Breast epithelium (tissue), 4 donors: ENCODE results near the gene LPP. TPM values are rescaled to one million over a fixed set of nuclear protein-coding genes. Genes with fewer than 3 reads are reported as not detected.

Experiments
- DNase-seq, 2 donors: peaks; one replicate each; pipeline ENCODE4 v3.0.0-alpha.2; 2019; ENCODE audit warnings: low spot score in 2 of 2
- H3K27ac ChIP-seq, 2 donors: fragments of 200-600 bp; sonication (generic) in 1 of 2; one replicate each; pipeline ENCODE4 v1.5.1; 2016 to 2019; ENCODE audit warnings: mild to moderate bottlenecking in 1 of 2
- H3K27me3 ChIP-seq, 2 donors: fragments of 200-600 bp; sonication (generic) in 1 of 2; one replicate each; pipeline versions ENCODE4 v1.5.1 to v1.6.0; 2017 to 2019; ENCODE audit warnings: control low read depth in 1 of 2, mild to moderate bottlenecking in 1 of 2
- H3K36me3 ChIP-seq: fragments of 200-600 bp; one replicate; pipeline ENCODE4 v1.5.1; 2019
- H3K4me1 ChIP-seq, 2 donors: fragments of 200-600 bp; sonication (generic); one replicate each; pipeline ENCODE4 v1.5.1; 2016 to 2019; ENCODE audit warnings: control low read depth in 1 of 2
- H3K4me3 ChIP-seq, 3 donors: fragments of 200-600 bp; sonication (generic); 1 replicate in 2 of 3; 2 replicates in 1 of 3; pipeline ENCODE4 v1.5.1; 2016 to 2019; ENCODE audit warnings: mild to moderate bottlenecking in 3 of 3, moderate library complexity in 2 of 3
- H3K9me3 ChIP-seq, 2 donors: fragments of 200-600 bp; sonication (generic) in 1 of 2; one replicate each; pipeline ENCODE4 v1.5.1; 2016 to 2019; ENCODE audit warnings: control low read depth in 1 of 2
- POLR2A ChIP-seq: fragments of 450-650 bp; IDR thresholded peaks from one replicate; pipeline ENCODE4 v1.6.1; 2016; ENCODE audit warnings: antibody characterized with exemption, mild to moderate bottlenecking, moderate library complexity
- POLR2AphosphoS5 ChIP-seq, 3 donors: sonication (generic); formaldehyde crosslinking; IDR thresholded peaks; one replicate each; pipeline ENCODE4 v1.6.1; 2017; ENCODE audit warnings: antibody characterized with exemption in 3 of 3
- intact Hi-C: fragments of 100-400 bp; cut with DNase I; formaldehyde crosslinking; loops from one replicate; pipeline ENCODE4 v1.15.1; 2023; ENCODE audit warnings: low total_unique reads
- total RNA-seq, 3 donors: library from RNA; depleted of rRNA; stranded (reverse); fragments of >200 nt; gene quantifications; one replicate each; pipeline ENCODE4 v1.1.0, GENCODE V29; 2016
- TF ChIP-seq, protein P1 (sequence below), 3 donors: fragments of 450-650 bp; IDR thresholded peaks; one replicate each; pipeline ENCODE4 v1.5.1; 2016 to 2017; ENCODE audit warnings: antibody characterized with exemption in 3 of 3, mild to moderate bottlenecking in 3 of 3, moderate library complexity in 3 of 3

LPP gene
- total RNA-seq, 3 donors from 2014 or later: 135 to 183 (median 147) TPM

DNA sequence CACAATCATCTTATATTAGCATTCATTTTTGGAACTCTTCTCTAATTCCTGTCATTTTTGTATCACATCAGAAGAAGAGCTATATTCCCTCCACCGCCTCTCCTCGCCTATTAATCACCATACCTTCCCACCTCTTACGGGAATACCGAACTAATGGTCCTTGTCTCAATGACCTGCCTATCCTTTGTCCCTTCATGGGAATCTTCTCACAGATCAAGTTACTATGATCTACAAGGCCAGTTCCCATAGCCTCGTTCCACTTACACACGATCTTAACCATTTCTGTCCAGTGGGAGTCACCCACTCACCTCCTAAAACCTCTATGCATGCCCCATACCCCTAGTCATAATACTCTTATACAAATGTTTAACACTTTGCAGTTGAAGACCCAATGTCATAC, 675.2 kb downstream of the LPP start:
- H3K27ac ChIP-seq: no peak overlapping the region
- DNase-seq: no peak
- no peak overlapping the region for H3K4me3 ChIP-seq
- no peak for TF ChIP-seq POLR2AphosphoS5 (IDR thresholded peaks at IDR 0.05)
- TF ChIP-seq POLR2A: no peak
- TF ChIP-seq, protein P1, sequence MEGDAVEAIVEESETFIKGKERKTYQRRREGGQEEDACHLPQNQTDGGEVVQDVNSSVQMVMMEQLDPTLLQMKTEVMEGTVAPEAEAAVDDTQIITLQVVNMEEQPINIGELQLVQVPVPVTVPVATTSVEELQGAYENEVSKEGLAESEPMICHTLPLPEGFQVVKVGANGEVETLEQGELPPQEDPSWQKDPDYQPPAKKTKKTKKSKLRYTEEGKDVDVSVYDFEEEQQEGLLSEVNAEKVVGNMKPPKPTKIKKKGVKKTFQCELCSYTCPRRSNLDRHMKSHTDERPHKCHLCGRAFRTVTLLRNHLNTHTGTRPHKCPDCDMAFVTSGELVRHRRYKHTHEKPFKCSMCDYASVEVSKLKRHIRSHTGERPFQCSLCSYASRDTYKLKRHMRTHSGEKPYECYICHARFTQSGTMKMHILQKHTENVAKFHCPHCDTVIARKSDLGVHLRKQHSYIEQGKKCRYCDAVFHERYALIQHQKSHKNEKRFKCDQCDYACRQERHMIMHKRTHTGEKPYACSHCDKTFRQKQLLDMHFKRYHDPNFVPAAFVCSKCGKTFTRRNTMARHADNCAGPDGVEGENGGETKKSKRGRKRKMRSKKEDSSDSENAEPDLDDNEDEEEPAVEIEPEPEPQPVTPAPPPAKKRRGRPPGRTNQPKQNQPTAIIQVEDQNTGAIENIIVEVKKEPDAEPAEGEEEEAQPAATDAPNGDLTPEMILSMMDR (IDR thresholded peaks at IDR 0.05): no peak
- intact Hi-C loops: no loop called here
- no peaks in the 10 kb centered on the region for H3K9me3 ChIP-seq
- no peaks in the 10 kb centered on the region for H3K27me3 ChIP-seq
- H3K36me3 ChIP-seq: no peaks in the 10 kb centered on the region
- H3K4me1 ChIP-seq: peaks cover 0 to 3% of the 10 kb centered on the region in 2 donors

DNA sequence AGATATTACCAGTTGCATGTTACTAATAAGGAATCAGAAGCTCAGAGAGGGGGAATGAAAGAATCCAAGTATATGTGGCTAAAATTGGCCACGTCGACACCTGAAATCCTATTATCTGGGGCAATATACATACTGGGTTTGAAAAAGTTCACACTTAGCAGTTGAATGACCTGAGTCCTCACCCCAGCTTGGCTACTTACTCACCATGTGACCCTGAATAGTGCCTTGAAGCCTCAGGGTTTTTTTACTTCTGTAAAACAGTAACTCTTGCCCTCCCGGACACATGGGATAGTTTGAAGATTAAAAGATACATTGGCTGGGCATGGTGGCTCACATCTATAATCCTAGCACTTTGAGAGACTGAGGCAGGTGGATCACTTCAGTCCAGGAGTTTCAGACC, 675.6 kb downstream of the LPP start:
- no peaks in the 10 kb centered on the region for H3K9me3 ChIP-seq
- H3K4me3 ChIP-seq: no peak overlapping the region
- TF ChIP-seq POLR2AphosphoS5 (IDR thresholded peaks at IDR 0.05) (no peak), POLR2A (no peak)
- TF ChIP-seq, protein P1 (IDR thresholded peaks at IDR 0.05): no peak
- H3K36me3 ChIP-seq: no peaks in the 10 kb centered on the region
- DNase-seq: no peak
- intact Hi-C loops: no loop called here
- no peaks in the 10 kb centered on the region for H3K27me3 ChIP-seq
- no peak overlapping the region for H3K27ac ChIP-seq
- H3K4me1 ChIP-seq: peaks cover 0 to 3% of the 10 kb centered on the region in 2 donors

DNA sequence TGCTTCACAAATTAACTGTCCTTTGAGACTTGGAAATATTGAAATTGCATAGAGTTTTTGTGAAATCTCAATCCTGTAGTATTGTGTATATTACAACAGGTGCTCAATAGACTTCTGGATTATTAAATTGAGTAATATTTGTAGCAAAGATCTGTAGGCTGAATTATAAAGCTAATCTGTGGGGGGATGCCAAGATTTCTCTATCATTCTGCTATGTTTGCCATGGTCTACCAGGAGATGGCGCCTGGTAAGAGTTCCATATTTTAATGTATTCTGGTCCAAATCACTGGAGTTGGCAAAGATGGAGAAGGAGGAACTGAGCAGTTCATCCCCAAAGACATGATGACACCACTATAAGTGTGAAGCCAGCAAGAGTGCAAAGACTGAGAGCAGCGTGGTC, 676.9 kb downstream of the LPP start:
- Histone ChIP-seq H3K4me3 (no peak overlapping the region), H3K27me3 (no peaks in the 10 kb centered on the region), H3K36me3 (no peaks in the 10 kb centered on the region), H3K27ac (no peak overlapping the region), H3K4me1 (peaks cover 0 to 3% of the 10 kb centered on the region in 2 donors), H3K9me3 (no peaks in the 10 kb centered on the region)
- DNase-seq: no peak
- intact Hi-C loops: no loop called here
- TF ChIP-seq, protein P1 (IDR thresholded peaks at IDR 0.05): no peak
- TF ChIP-seq POLR2AphosphoS5 (IDR thresholded peaks at IDR 0.05) (no peak), POLR2A (no peak)

DNA sequence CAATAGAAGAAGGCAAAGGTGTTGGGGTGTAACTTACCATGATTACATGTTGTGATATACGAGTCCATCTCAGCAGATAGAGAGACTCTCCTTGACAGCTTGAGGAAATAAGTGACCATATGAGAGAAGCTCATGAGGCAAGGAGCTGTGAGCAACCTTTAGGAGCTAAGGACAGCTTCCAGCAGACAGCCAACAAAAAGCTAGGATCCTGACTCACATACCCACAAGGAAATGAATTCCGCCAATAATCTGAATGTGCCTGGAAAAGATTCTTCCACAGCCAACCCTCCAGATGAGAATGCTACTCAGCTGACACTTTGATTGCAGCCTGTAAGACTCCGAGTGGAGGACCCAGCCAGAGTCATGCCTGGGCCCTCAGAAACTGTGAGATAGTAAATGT, 678.2 kb downstream of the LPP start:
- Histone ChIP-seq H3K27me3 (no peaks in the 10 kb centered on the region), H3K27ac (peak overlapping the region; percentile 74 to 84), H3K9me3 (no peaks in the 10 kb centered on the region), H3K4me1 (peaks cover 0 to 3% of the 10 kb centered on the region in 2 donors), H3K4me3 (no peak overlapping the region), H3K36me3 (no peaks in the 10 kb centered on the region)
- TF ChIP-seq POLR2AphosphoS5 (IDR thresholded peaks at IDR 0.05): no peak
- no peak for TF ChIP-seq POLR2A
- TF ChIP-seq, protein P1 (IDR thresholded peaks at IDR 0.05): no peak
- no peak for DNase-seq
- intact Hi-C loops: no loop called here

DNA sequence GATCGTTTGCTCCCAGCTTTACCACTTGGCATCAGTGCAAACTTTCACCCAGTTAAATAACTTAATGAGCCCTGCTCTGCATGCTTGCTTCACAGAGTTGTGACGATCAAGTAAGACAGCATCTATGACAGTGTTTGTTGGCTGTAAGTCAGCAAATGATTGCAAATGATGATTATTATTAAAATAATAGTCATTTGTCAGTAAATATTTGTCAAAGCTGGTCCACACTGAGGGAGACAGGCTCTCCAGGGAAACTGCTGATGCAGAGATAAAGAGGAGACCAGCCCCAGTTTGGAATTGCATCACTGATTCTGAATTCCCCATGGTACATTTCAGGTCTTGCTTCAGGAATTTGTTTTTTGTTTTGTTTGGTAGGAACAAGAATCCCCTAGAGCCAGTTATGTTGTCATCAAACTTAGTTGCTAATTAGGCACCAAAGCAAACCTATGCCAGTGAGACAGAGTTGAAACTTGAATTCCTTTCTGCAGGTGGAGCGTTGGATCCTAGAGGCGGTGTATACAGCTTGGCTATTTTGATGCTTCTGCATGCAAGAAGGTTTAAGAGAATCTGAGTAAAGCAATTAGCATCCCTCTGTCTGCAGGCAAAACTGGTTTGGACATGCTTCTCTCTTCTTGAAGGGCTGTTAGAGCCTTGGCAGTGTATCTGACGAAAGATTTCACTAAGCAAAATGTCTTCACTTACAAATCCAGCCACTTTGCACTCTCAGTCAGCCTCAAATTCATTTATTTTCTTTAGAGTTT, 679.2 kb downstream of the LPP start:
- Histone ChIP-seq H3K36me3 (no peaks in the 10 kb centered on the region), H3K4me3 (no peak overlapping the region), H3K27me3 (no peaks in the 10 kb centered on the region), H3K27ac (peak overlapping the region; percentile 74 to 84), H3K4me1 (peaks cover 0 to 3% of the 10 kb centered on the region in 2 donors), H3K9me3 (no peaks in the 10 kb centered on the region)
- TF ChIP-seq, protein P1 (IDR thresholded peaks at IDR 0.05): peak in 2 of 3 donors; percentile 32 to 40
- TF ChIP-seq POLR2A (no peak), POLR2AphosphoS5 (IDR thresholded peaks at IDR 0.05) (peak in 1 of 3 donors; percentile 61)
- peak in 1 of 2 donors; percentile 77 for DNase-seq
- intact Hi-C loops: no loop called here
